HG03354 (cell line): ENCODE results near the gene GPC5.
"Not testable (repeated sequence)": the region's sequence is repeated elsewhere in the genome, so short reads cannot be mapped to it uniquely, and the experiment has no call there.

Source experiments
- ATAC-seq: cut with Tn5 transposase; IDR thresholded peaks from one replicate; pipeline ENCODE4 v1.9.1; 2021; ENCODE audit warnings: mild to moderate bottlenecking; ENCODE audit not compliant: unreplicated experiment, poor library complexity, severe bottlenecking

The GPC5 gene

GRCh38 chr13:92677571-92677970 is 1279.2 kb downstream of the GPC5 start:
- ATAC-seq = no peak

GRCh38 chr13:92679602-92680001 is 1281.2 kb downstream of the GPC5 start:
- no peak for ATAC-seq

DNA sequence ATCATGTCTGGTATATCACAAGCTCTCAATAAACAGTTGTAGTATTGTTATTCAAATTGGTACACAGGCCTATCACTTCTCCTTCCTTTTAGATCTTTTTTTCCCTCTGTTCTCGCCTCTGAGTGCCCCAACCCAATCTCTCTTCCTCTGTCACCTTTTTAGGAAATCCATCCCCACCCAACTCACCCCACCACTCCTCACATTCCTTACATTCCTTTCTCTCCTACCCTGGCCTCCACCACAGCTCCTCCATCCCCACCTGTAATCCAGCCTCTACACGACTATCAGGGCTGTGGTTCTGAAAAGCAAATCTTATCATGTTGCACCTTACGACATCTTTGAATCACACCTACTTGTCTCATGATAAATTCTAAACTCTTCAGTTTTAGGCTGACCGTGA is 1282.8 kb downstream of the GPC5 start:
- no peak for ATAC-seq

DNA sequence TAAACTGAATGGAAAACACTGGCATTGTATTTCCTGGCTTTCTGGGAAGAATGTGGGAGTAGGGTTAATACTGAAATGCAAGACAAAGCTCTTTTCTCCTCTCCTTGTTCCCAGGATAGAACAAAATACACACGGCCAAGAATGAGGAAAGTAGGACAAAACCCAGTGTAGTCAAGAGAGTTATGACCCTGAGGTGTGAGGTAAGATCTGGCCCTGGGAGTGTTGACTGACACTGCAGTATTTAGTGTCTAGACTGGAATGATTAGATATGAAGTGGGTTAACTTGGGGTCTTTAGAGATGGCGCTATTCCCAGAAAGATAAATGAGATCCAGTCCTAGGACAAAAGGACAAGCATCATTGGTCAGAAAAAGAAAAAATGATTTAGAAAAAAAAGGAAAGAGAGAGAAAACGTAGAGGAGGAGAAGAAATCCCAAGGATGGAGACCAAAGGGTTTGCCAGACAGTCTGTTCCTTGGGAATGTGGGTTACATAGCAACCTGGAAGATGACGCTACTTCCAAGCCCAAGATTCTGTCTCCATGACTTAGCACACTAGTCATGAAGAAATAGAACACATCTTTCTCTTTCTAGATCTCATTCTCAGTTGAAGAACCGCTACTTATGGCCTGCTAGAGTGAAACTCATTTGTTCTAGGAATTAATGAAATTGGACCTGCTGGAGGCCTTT is 1284.6 kb downstream of the GPC5 start:
- no peak for ATAC-seq

- ATAC-seq = no peak
Measured at GRCh38 chr13:92694047-92694446, 1295.6 kb downstream of the GPC5 start.

- not testable (repeated sequence) for ATAC-seq
Measured at GRCh38 chr13:92695827-92696226, 1297.4 kb downstream of the GPC5 start.

DNA sequence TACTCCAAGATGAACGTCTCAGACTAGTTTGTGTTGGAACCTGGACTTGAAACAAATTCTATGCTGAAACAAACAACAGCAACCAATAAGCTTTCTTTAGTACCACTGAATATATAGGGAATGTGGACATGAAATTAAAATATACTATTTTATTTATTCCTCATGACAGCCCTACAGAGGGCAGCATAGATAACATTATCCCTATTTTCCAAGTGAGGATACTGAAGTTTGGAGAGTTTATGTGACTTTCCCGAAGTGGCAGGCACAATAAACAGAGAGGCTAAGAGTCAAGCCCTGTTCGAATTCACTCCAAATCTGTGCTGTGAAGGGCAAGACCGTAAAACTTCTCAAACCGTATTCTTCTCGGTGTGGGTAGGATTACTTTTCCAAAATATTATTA is 1318.3 kb downstream of the GPC5 start:
- no peak for ATAC-seq

GRCh38 chr13:92717857-92718256 is 1319.4 kb downstream of the GPC5 start:
- ATAC-seq = no peak

GRCh38 chr13:92719868-92720267 is 1321.4 kb downstream of the GPC5 start:
- ATAC-seq = no peak

DNA sequence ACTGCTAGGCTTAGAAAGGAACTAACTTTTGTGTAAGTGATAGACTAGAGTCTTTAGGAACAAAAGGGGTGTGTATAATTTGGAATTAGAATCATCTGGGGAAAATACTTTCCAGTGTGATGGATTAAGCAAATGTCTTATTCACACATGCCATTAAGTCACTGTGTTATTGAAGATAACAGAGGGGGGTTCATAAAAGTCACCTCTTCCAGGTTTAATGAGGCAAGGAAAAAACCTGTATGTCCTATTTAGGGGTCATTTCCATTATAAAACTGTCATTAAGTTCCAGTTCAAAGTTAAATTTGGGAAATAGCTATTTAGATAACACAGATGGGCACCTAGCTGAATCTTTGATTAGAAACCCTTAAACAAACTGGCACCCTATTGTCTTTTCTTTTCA is 1323.2 kb downstream of the GPC5 start:
- no peak for ATAC-seq

- no peak for ATAC-seq
Measured at GRCh38 chr13:92727118-92727517, 1328.7 kb downstream of the GPC5 start.

- ATAC-seq = no peak
Measured at GRCh38 chr13:92734068-92734467, 1335.6 kb downstream of the GPC5 start.

- ATAC-seq = no peak
Measured at GRCh38 chr13:92734545-92734944, 1336.1 kb downstream of the GPC5 start.

DNA sequence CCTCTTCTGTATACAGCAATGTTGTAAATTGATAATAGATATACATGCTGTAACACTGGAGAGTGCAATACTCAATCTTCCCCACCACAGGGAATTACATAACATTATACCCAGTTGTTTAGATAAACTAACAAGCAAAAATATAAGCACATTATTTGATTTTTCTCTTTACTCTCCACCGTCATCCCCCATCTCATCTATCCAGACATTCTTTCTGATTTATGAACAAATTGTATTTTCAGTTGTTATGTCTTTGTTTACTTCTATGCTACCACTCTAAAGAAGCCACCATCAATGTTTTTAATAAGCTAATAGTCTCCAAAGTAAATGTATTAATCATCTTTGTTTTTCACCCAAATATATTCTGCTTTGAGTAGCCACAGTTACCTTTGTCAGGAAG is 1337.5 kb downstream of the GPC5 start:
- ATAC-seq = no peak

GRCh38 chr13:92739306-92739818 is 1340.9 kb downstream of the GPC5 start:
- ATAC-seq = no peak

DNA sequence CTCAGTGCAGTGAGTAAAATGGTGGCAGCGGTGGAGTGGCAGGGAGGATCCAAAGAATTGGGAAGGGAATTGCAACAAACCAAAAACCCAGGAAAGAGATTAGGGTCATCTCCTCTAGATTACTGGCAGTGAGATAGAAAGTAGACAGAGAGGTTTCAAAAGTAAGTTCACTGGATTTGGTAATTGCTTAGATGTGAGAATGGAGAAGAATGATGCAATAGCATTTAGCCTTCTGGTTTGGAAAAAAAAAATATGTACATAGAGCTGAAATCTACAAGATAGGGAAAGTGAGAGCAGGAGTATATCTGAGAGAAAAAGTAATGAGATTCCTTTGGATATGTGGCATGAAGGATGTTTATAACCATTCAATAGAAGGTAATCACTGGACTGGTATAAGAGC is 1345.6 kb downstream of the GPC5 start:
- ATAC-seq = no peak

- ATAC-seq = no peak
Measured at GRCh38 chr13:92745258-92745657, 1346.8 kb downstream of the GPC5 start.

- not testable (repeated sequence) for ATAC-seq
Measured at GRCh38 chr13:92752705-92753104, 1354.3 kb downstream of the GPC5 start.

DNA sequence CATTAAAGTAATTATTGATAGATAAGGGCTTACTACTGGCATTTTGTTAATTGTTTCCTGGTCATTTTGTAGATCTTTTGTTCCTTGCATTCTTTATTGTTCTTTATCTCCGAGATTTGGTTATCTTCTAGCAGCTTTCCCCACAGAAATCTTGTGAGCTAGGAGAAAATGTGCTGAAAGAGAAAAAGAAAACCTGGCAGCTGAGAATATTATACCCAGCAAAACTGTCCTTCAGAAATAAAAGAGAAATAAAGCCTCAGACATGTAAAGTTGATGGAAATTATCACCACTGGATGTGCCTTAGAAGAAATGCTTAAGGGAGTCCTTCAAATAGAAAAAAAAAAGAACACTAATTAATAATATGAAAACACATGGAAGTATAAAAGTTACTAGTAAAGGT is 1363.3 kb downstream of the GPC5 start:
- ATAC-seq = no peak

GRCh38 chr13:92767468-92767867 is 1369.0 kb downstream of the GPC5 start:
- no peak for ATAC-seq

- ATAC-seq = no peak
Measured at GRCh38 chr13:92768602-92769001, 1370.2 kb downstream of the GPC5 start.

GRCh38 chr13:92769046-92769445 is 1370.6 kb downstream of the GPC5 start:
- no peak for ATAC-seq
